Peyer's patch (tissue), 4 donors: ENCODE data around the gene FRS3. TPM values are rescaled to one million over a fixed set of nuclear protein-coding genes. Genes with fewer than 3 reads are reported as not detected.
A peak's percentile ranks its signal among the peaks of the same experiment; 100 is the strongest.

Experiments
- DNase-seq, 3 donors: peaks; one replicate each; pipeline ENCODE4 v3.0.0-alpha.2; 2017 to 2019
- H3K27ac ChIP-seq, 4 donors: fragments of 200-600 bp; sonication (generic); one replicate each; pipeline ENCODE4 v1.5.1; 2016 to 2019
- H3K27me3 ChIP-seq, 2 donors: fragments of 200-600 bp; sonication (generic); one replicate each; pipeline ENCODE4 v1.5.1; 2019
- H3K36me3 ChIP-seq, 3 donors: fragments of 200-600 bp; sonication (generic); one replicate each; pipeline ENCODE4 v1.5.1; 2016 to 2019
- H3K4me1 ChIP-seq, 4 donors: fragments of 200-600 bp; sonication (generic); one replicate each; pipeline ENCODE4 v1.5.1; 2016 to 2019
- H3K4me3 ChIP-seq, 4 donors: fragments of 200-600 bp; sonication (generic); 1 replicate in 3 of 4; 2 replicates in 1 of 4; pipeline ENCODE4 v1.5.1; 2016 to 2019; ENCODE audit warnings: mild to moderate bottlenecking in 1 of 4
- H3K9me3 ChIP-seq, 4 donors: fragments of 200-600 bp; sonication (generic); one replicate each; pipeline ENCODE4 v1.5.1; 2016 to 2019; ENCODE audit warnings: mild to moderate bottlenecking in 1 of 4
- CTCF ChIP-seq, 6 experiments: fragments of 450-650 bp in 4 of 6; fragments of 200-600 bp in 2 of 6; sonication (generic) in 1 of 6; IDR thresholded peaks; one replicate each; pipeline ENCODE4 v1.5.1; 2017 to 2019; ENCODE audit warnings: antibody characterized with exemption in 6 of 6, mild to moderate bottlenecking in 3 of 6, moderate library complexity in 1 of 6
- POLR2A ChIP-seq, 2 donors: fragments of 450-650 bp; IDR thresholded peaks; one replicate each; pipeline ENCODE4 v1.5.1; 2017; ENCODE audit warnings: antibody characterized with exemption in 2 of 2, mild to moderate bottlenecking in 2 of 2, moderate library complexity in 2 of 2
- total RNA-seq, 4 donors: library from RNA; depleted of rRNA; stranded (reverse); fragments of >200 nt; gene quantifications; one replicate each; pipeline ENCODE4 v1.1.0, GENCODE V29; 2016

The FRS3 gene
- 1 to 10 TPM; 3.5 to 8.3 (median 6.5) TPM for total RNA-seq

GRCh38 chr6:41779788-41780550 is at the start of gene FRS3:
TSS of gene FRS3 (minus strand) at chr6:41779900. CDS start at chr6:41776987, 2,913 bp downstream.
- TF ChIP-seq CTCF (IDR thresholded peaks at IDR 0.05) (peak; percentile 94 to 99 (median 97)), POLR2A (IDR thresholded peaks at IDR 0.05) (peak in 1 of 2 donors; percentile 33)
- Histone ChIP-seq H3K4me1 (peaks cover 0 to 19% (median 3%) of the 10 kb centered on the region in 4 donors), H3K9me3 (no peaks in the 10 kb centered on the region), H3K4me3 (peak within 1 kb of the TSS; percentile 58 to 86 (median 67)), H3K36me3 (peaks cover 0 to 14% (median 0%) of the 10 kb centered on the region in 3 donors), H3K27me3 (no peaks in the 10 kb centered on the region), H3K27ac (peak within 1 kb of the TSS; percentile 63 to 77 (median 72))
- peak; percentile 97 to 99 (median 99) for DNase-seq

GRCh38 chr6:41826343-41827022 is 46.8 kb upstream of the FRS3 start:
- Histone ChIP-seq H3K27ac (no peak overlapping the region), H3K4me3 (no peak overlapping the region), H3K27me3 (no peaks in the 10 kb centered on the region), H3K9me3 (no peaks in the 10 kb centered on the region), H3K4me1 (no peaks in the 10 kb centered on the region), H3K36me3 (no peaks in the 10 kb centered on the region)
- no peak for TF ChIP-seq CTCF (IDR thresholded peaks at IDR 0.05)
- no peak for TF ChIP-seq POLR2A (IDR thresholded peaks at IDR 0.05)
- no peak for DNase-seq

GRCh38 chr6:41824571-41825569 is 45.2 kb upstream of the FRS3 start:
- DNase-seq: no peak
- H3K27ac ChIP-seq: no peak overlapping the region
- TF ChIP-seq POLR2A (IDR thresholded peaks at IDR 0.05) (no peak), CTCF (IDR thresholded peaks at IDR 0.05) (no peak)
- H3K4me3 ChIP-seq: no peak overlapping the region
- no peaks in the 10 kb centered on the region for H3K9me3 ChIP-seq
- H3K36me3 ChIP-seq: no peaks in the 10 kb centered on the region
- H3K27me3 ChIP-seq: no peaks in the 10 kb centered on the region
- no peaks in the 10 kb centered on the region for H3K4me1 ChIP-seq

- Histone ChIP-seq H3K27ac (no peak overlapping the region), H3K27me3 (no peaks in the 10 kb centered on the region), H3K9me3 (no peaks in the 10 kb centered on the region), H3K4me3 (no peak overlapping the region), H3K36me3 (no peaks in the 10 kb centered on the region), H3K4me1 (no peaks in the 10 kb centered on the region)
- DNase-seq: no peak
- TF ChIP-seq CTCF (IDR thresholded peaks at IDR 0.05) (no peak), POLR2A (IDR thresholded peaks at IDR 0.05) (no peak)
These were observed 43.5 kb upstream of the FRS3 start for GRCh38 chr6:41823178-41823577.

- TF ChIP-seq POLR2A (IDR thresholded peaks at IDR 0.05) (no peak), CTCF (IDR thresholded peaks at IDR 0.05) (no peak)
- H3K4me1 ChIP-seq: no peaks in the 10 kb centered on the region
- no peaks in the 10 kb centered on the region for H3K27me3 ChIP-seq
These were observed 42.3 kb upstream of the FRS3 start for GRCh38 chr6:41822021-41822420.

More at GRCh38 chr6:41822021-41822420, 42.3 kb upstream of the FRS3 start:
- Histone ChIP-seq H3K27ac (no peak overlapping the region), H3K9me3 (no peaks in the 10 kb centered on the region), H3K4me3 (no peak overlapping the region), H3K36me3 (no peaks in the 10 kb centered on the region)
- DNase-seq: no peak
